Activated B cell treated with CpG ODN at 0.5 μM for 24 hours (primary cell): Measurements from ENCODE around the gene ENOSF1. TPM values are rescaled to one million over a fixed set of nuclear protein-coding genes. Genes with fewer than 3 reads are reported as not detected.

Experiments
- ATAC-seq: fragments of 200-7000 bp; cut with Tn5 transposase; one replicate; pipeline ENCODE4 v1.10.0; 2021; ENCODE audit warnings: low read depth, mild to moderate bottlenecking, moderate library complexity
- CTCF ChIA-PET: fragments of 350-600 bp; sonication (Branson Sonifier 250); formaldehyde crosslinking; loops from one replicate; lab custom pipeline; 2021; ENCODE audit warnings: antibody characterized with exemption; lab: Charles Lee
- POLR2A ChIA-PET: fragments of 350-600 bp; sonication (Branson Sonifier 250); formaldehyde crosslinking; loops from one replicate; lab custom pipeline; 2021; ENCODE audit warnings: antibody characterized with exemption; lab: Charles Lee
- DNase-seq: peaks from one replicate; pipeline ENCODE4 v3.0.0; 2022
- H3K27ac Mint-ChIP-seq: one replicate; pipeline ENCODE4 v1.8.0; 2020; ENCODE audit warnings: mixed read lengths
- H3K27me3 Mint-ChIP-seq: one replicate; pipeline ENCODE4 v1.8.0; 2021; ENCODE audit warnings: mixed read lengths
- H3K36me3 Mint-ChIP-seq: one replicate; pipeline ENCODE4 v1.8.0; 2021; ENCODE audit warnings: low read depth, mixed read lengths
- H3K4me1 Mint-ChIP-seq: one replicate; pipeline ENCODE4 v1.8.0; 2021; ENCODE audit warnings: mixed read lengths
- H3K4me3 Mint-ChIP-seq: one replicate; pipeline ENCODE4 v1.8.0; 2020; ENCODE audit warnings: mild to moderate bottlenecking, mixed read lengths
- H3K9me3 Mint-ChIP-seq: one replicate; pipeline ENCODE4 v1.8.0; 2020; ENCODE audit warnings: mixed read lengths
- intact Hi-C: fragments of 100-400 bp; cut with micrococcal nuclease; formaldehyde crosslinking; loops from one replicate; pipeline ENCODE4 v1.15.1; 2024
- total RNA-seq: library from RNA; stranded (reverse); gene quantifications from 2 replicates; pipeline ENCODE4 v1.2.3, GENCODE V29; 2022
- TF ChIP-seq, protein P1 (sequence below): fragments of 200-600 bp; IDR thresholded peaks from one replicate; pipeline ENCODE4 v1.8.0; 2022; ENCODE audit warnings: antibody characterized with exemption, mild to moderate bottlenecking

ENOSF1 gene
- total RNA-seq, 1 donor from 2014 or later, result 23.8 TPM

DNA sequence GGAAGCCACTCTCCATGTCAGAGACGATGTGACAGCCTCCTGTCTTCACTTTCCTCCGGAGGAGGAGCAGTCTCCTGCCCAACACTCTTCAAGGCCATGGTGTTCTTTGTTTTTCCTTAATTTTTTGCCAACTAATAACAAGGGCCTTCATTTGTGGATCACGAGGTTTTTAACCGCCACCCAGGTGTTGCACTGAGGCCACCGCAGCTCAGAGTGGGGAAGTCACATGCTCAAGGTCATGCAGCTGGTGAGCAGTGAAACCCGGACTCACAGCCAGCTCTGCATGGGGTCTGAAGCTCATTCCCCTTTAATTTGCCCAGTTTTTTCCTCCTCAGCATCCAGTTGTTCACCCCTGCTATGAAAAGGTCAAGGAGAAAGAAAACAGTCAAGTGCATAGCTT is 19.6 kb downstream of the ENOSF1 start:
- intact Hi-C loops, result no loop called here
- Mint-ChIP-seq H3K4me1 (no peaks in the 10 kb centered on the region), H3K27ac (no peak overlapping the region), H3K36me3 (peaks cover 4% of the 10 kb centered on the region), H3K4me3 (no peak overlapping the region), H3K9me3 (no peaks in the 10 kb centered on the region), H3K27me3 (no peaks in the 10 kb centered on the region)
- DNase-seq (no peak), ATAC-seq (no peak)
- TF ChIP-seq, protein P1, sequence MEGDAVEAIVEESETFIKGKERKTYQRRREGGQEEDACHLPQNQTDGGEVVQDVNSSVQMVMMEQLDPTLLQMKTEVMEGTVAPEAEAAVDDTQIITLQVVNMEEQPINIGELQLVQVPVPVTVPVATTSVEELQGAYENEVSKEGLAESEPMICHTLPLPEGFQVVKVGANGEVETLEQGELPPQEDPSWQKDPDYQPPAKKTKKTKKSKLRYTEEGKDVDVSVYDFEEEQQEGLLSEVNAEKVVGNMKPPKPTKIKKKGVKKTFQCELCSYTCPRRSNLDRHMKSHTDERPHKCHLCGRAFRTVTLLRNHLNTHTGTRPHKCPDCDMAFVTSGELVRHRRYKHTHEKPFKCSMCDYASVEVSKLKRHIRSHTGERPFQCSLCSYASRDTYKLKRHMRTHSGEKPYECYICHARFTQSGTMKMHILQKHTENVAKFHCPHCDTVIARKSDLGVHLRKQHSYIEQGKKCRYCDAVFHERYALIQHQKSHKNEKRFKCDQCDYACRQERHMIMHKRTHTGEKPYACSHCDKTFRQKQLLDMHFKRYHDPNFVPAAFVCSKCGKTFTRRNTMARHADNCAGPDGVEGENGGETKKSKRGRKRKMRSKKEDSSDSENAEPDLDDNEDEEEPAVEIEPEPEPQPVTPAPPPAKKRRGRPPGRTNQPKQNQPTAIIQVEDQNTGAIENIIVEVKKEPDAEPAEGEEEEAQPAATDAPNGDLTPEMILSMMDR, result no peak
- CTCF ChIA-PET, result no interaction called here
- POLR2A ChIA-PET, result no interaction called here

DNA sequence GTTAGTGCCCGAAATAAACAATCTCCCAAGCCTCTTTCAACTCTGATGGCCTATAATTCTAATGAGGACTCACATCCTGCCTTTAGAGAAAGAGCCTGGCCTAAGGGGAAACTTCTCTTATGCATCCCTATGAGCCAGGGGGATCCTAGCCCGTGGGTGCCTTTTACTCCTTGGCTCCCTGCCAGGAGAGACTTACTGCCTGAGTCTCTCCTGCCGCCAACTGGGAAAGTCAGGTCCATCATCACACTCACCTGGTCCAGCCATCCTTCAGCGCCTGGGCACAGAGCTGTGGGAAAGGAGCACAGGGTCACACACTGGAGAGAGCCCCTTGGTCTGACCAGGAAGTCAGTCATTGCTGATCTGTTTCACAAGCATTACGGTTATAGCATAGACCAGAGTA is 24.1 kb downstream of the ENOSF1 start:
- Mint-ChIP-seq H3K9me3 (no peaks in the 10 kb centered on the region), H3K36me3 (no peaks in the 10 kb centered on the region), H3K4me1 (no peaks in the 10 kb centered on the region), H3K4me3 (no peak overlapping the region), H3K27me3 (no peaks in the 10 kb centered on the region), H3K27ac (no peak overlapping the region)
- CTCF ChIA-PET, result no interaction called here
- TF ChIP-seq, protein P1, result no peak
- DNase-seq (no peak), ATAC-seq (no peak)
- POLR2A ChIA-PET, result no interaction called here
- intact Hi-C loops, result no loop called here

DNA sequence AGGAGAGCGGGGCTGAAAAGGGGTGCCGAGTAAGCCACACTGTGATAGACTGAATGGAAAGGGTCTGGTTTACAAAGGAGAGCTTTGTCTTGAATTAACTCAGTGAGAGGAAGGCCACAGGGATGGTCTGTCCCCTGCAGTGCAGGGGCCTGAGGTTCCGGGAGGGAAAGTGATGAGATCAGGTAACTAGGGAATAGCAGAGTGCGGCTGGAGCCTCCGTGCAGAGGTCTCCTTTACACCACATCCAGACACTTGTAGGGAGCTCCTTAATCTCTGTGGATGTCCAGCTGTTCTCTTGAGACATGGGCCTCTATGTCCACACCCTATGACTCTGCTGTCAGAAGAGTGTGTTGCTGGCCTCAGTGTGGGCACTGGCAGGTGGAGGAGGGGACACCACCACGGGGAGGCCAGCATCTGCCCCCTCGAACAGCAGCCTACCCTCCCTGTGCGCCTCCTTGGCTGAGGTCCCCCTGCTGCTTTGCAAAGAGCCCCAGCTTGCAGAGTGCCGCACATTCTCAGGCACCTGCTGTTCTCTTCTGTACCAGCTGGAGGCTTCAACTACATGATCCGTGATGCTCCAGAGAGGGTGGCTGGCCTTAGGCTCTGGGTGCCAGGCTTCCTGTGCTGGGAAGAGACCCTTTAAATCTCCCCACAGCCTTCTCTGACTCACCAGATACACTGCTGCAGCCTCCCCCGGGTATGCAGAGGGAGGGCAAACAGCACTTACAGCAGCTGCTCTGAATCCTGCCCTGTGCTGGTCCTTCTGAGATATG is 25.9 kb downstream of the ENOSF1 start:
- no peaks in the 10 kb centered on the region for H3K4me1 Mint-ChIP-seq
- TF ChIP-seq, protein P1, result no peak
- no peaks in the 10 kb centered on the region for H3K27me3 Mint-ChIP-seq
- CTCF ChIA-PET, result no interaction called here
- H3K9me3 Mint-ChIP-seq, result no peaks in the 10 kb centered on the region
- no peak overlapping the region for H3K27ac Mint-ChIP-seq
- POLR2A ChIA-PET, result no interaction called here
- no peak for DNase-seq
- H3K4me3 Mint-ChIP-seq, result no peak overlapping the region
- ATAC-seq, result no peak
- intact Hi-C loops, result no loop called here
- peaks cover 3% of the 10 kb centered on the region for H3K36me3 Mint-ChIP-seq

DNA sequence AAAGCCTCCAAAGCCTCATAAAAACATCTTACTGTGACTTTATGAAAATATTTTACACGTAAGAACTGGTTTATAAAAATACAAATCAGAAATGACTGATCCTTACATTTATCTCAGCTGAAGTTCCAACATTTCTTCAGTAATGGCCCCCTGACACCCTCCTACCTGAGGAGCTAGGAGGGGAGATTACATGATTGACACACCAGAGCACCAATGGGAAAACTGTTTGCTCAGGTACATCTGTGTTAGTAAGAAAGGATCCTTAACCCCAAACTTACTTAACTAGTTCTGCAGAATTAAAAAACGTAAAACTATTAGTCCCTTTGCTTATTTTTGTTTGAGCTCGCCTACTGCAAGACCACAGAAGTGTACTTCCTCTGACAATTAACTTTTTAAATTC is 27.0 kb downstream of the ENOSF1 start:
- no peak for ATAC-seq
- TF ChIP-seq, protein P1, result no peak
- CTCF ChIA-PET, result no interaction called here
- DNase-seq, result no peak
- Mint-ChIP-seq H3K27me3 (no peaks in the 10 kb centered on the region), H3K36me3 (peaks cover 3% of the 10 kb centered on the region), H3K4me1 (no peaks in the 10 kb centered on the region), H3K27ac (no peak overlapping the region), H3K4me3 (no peak overlapping the region), H3K9me3 (no peaks in the 10 kb centered on the region)
- intact Hi-C loops, result no loop called here
- POLR2A ChIA-PET, result no interaction called here

DNA sequence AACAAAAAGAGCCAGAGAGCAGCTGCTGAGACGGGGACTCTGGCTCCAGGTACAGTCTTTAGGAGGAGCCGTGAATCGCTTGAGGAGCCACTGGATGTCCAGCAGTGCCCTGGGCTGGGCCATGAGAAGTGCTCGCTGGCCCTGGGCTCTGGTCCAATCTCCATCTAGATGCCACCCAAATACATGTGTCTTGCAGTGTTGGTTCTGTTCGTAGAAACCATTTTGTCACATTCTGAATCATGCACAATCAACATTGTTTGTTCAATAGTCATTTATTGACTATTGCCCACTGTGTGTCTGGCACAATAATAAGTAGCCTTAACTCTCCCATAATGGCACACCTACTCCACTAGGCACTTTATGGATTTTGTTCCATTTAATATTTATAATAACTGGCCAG is 28.9 kb downstream of the ENOSF1 start:
- POLR2A ChIA-PET, result no interaction called here
- ATAC-seq (no peak), DNase-seq (no peak)
- intact Hi-C loops, result no loop called here
- CTCF ChIA-PET, result no interaction called here
- Mint-ChIP-seq H3K27ac (no peak overlapping the region), H3K27me3 (no peaks in the 10 kb centered on the region), H3K9me3 (no peaks in the 10 kb centered on the region), H3K36me3 (peaks cover 3% of the 10 kb centered on the region), H3K4me3 (no peak overlapping the region), H3K4me1 (no peaks in the 10 kb centered on the region)
- TF ChIP-seq, protein P1, result no peak
